ENCODE measurements around the gene HMBS.
"Not testable (repeated sequence)": the region's sequence is repeated elsewhere in the genome, so short reads cannot be mapped to it uniquely, and the experiment has no call there.

The HMBS gene

DNA sequence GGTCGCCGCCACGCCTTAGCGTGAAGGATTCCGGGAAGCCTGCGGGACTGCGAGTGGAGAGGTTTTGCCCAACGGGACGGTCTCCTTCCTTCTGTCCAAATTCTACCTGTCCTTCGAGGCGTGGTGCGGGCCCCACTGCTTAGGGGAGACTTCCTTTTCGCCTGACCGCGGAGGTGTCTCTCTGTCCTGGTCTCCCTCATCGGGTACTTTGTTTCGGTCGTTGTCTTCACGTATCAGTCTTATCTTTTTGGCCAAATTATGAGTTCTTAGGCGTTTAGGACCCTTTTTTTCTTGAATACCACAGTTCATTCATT lies 37.1 kb downstream of the HMBS start:
- no peak for FAIRE-seq

DNA sequence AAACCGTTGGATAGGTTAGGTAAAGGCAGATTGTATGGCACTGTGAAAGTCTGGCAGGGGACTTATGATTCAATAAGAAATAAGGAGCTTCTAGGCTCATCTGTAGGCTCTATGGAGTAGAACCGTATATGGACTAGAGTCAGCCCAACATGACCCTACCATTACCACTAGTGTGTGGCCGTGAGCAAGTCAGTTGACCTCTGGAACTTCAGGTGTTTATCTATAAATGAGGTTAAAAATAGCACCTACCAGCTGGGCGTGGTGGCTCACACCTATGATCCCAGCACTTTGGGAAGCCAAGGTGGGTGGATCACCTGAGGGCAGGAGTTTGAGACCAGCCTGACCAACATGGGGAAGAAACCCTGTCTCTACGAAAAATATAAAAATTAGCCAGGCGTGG lies 41.1 kb downstream of the HMBS start:
- FAIRE-seq, result no peak

DNA sequence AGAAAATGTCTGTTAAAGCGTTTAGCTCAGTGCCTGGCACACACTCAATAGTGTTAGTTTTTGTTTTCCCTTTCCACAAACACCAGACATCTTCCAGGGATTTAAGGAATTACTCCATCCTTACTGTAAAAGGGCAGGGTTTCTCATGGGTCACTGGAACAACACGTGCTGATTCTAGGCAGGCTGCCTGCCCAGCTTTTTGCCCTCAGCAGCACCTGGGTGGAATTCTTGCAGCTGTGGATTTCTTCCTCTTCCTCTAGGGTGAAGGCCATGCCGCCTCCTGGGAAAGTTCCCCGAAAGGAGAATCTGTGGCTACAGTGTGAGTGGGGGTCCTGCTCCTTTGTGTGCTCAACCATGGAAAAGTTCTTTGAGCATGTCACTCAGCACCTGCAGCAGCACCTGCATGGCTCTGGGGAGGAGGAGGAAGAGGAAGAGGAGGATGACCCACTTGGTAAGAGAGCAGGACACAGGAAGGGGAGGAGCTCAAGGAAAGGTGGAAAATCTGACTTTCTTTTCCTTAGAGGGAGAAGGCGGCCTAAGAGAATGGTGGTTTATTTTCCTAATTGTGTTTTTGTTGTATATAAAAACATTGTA lies 42.1 kb downstream of the HMBS start:
- no peak for FAIRE-seq

DNA sequence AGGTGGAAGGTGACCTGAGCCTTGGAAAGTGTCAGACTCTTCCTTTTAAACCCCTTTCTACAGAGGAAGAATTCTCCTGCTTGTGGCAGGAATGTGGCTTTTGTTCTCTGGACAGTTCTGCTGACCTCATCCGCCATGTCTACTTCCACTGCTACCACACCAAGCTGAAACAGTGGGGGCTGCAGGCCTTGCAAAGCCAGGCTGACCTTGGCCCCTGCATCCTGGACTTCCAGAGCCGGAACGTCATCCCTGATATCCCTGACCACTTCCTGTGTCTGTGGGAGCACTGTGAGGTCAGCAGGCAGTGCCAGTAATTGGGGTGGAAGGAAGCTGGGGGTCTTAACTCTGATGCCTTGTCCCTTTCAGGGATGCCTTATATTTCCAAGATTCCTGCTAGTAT lies 46.0 kb downstream of the HMBS start:
- FAIRE-seq, result no peak

DNA sequence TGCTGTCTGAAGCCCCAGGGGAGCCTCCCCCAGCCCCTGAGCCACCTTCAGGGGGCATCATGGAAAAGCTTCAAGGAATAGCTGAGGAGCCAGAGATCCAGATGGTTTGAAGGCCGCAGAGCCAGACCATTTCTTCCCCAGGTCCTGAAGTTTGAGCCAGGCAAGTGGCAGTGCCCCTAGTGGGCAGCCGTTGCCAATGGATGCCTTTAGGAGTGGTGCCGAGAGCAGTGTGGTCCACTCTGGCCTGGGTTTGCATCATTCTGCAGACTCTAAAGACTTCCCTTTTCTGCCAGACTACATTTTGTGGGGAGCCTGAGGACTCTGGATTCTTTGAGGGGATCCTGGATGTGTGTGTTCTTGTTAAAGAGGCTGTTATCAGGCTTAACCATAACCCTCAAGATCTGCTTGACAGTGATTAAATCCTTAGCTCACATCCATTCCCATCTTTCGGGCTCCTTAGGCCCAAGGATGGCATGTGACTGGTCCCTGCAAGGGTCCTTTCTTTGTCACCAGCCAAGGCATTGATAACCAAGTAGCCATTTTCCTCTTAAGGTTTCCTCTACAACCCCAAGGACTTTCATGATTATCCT lies 49.8 kb downstream of the HMBS start:
- FAIRE-seq, result no peak

DNA sequence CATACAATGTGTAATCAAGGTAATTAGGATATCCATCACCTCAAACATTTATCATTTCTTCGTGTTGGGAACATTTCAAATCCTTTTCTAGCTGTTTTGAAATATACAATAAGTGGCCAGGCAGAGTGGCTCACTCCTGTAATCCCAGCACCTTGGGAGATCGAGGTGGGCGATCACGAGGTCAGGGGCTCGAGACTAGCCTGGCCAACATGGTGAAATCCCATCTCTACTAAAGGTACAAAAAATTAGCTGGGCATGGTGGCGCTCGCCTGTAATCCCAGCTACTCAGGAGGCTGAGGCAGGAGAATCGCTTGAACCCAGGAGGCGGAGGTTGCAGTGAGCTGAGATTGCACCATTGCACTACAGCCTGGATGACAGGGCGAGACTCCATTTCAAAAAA lies 54.6 kb downstream of the HMBS start:
- not testable (repeated sequence) for FAIRE-seq
